GM21390 (cell line): ENCODE results near the gene AQP2.
A peak's percentile ranks its signal among the peaks of the same experiment; 100 is the strongest.

Experiments used
- ATAC-seq: cut with Tn5 transposase; IDR thresholded peaks from one replicate; pipeline ENCODE4 v1.9.1; 2021; ENCODE audit not compliant: unreplicated experiment

Gene AQP2

GRCh38 chr12:49954863-49955830 is 4.6 kb downstream of the AQP2 start:
- no peak for ATAC-seq

GRCh38 chr12:49955899-49956662 is 5.5 kb downstream of the AQP2 start:
- ATAC-seq, result no peak

- ATAC-seq, result no peak
Observed at GRCh38 chr12:49956663-49957569, 6.4 kb downstream of the AQP2 start.

- no peak for ATAC-seq
Observed at GRCh38 chr12:49957570-49957967, 7.0 kb downstream of the AQP2 start.

- ATAC-seq, result no peak
Observed at GRCh38 chr12:49959685-49960473, 9.3 kb downstream of the AQP2 start.

GRCh38 chr12:49960474-49961110 is 10.1 kb downstream of the AQP2 start:
- no peak for ATAC-seq

GRCh38 chr12:49961111-49961922 is 10.8 kb downstream of the AQP2 start, which contains the start of gene AQP5:
Gene AQP5 (plus strand): TSS chr12:49961872. CDS start chr12:49962018, 146 bp downstream.
- no peak for ATAC-seq

GRCh38 chr12:49961993-49962764 is 11.6 kb downstream of the AQP2 start:
- ATAC-seq, result no peak

- no peak for ATAC-seq
Observed at GRCh38 chr12:49962861-49963765, 12.6 kb downstream of the AQP2 start.

- no peak for ATAC-seq
Observed at GRCh38 chr12:49963976-49964815, 13.7 kb downstream of the AQP2 start.

- ATAC-seq, result no peak
Observed at GRCh38 chr12:49964849-49965624, 14.5 kb downstream of the AQP2 start.

GRCh38 chr12:49965836-49966235 is 15.3 kb downstream of the AQP2 start:
- ATAC-seq, result no peak

GRCh38 chr12:49966511-49967041 is 16.0 kb downstream of the AQP2 start:
- ATAC-seq, result no peak

- ATAC-seq, result peak; percentile 65
Observed at GRCh38 chr12:49967042-49967776, 16.7 kb downstream of the AQP2 start.
